Measurements from ENCODE around the gene YPEL1.
"Not testable (repeated sequence)": the region's sequence is repeated elsewhere in the genome, so short reads cannot be mapped to it uniquely, and the experiment has no call there.

The YPEL1 gene

DNA sequence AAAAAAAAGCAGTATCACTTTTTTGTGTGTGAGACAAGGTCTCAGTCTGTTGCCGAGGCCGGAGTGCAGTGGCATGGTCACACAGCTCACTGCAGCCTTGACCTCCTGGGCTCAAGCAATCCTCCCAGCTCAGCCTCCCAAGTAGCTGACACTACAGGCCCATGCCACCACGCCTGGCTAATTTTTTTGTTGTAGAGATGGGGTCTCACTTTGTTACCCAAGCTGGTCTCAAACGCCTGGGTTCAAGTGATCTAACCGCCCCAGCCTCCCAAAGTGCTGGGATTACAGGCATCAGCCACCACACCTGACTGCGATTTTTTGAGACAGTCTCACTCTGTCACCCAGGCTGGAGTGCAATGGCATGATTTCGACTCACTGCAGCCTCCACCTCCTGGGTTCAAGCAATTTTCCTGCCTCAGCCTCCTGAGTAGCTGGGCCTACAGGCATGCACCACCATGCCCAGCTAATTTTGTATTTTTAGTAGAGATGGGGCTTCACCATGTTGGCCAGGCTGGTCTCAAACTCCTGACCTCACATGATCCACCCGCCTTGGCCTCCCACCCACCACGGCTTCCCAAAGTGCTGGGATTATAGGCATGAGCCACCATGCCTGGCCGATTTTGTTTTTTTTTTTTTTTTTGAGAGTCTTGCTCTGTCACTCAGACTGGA is 15.3 kb downstream of the YPEL1 start:
- DNase-seq: not testable (repeated sequence)

DNA sequence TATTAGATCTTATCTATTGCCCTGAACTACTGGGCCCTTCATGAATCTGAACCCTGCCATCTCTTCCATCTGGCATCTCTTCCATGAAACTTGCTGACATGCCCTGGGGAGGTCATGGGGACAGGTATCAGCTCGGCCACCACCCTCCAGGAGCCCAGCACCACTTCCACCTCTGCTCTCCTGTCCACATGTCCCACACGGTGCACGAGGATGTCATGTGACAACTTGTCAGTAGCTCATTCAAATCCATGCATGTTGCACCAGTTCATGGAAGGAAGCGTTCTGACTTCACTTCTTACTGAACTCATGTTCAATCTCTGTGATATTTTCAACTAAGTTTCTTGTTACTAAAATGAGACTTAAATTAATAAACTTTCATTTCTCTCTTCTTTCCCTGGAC is 16.6 kb downstream of the YPEL1 start:
- no peak for DNase-seq

GRCh38 chr22:21718499-21718898 is 17.1 kb downstream of the YPEL1 start:
- no peak for DNase-seq

DNA sequence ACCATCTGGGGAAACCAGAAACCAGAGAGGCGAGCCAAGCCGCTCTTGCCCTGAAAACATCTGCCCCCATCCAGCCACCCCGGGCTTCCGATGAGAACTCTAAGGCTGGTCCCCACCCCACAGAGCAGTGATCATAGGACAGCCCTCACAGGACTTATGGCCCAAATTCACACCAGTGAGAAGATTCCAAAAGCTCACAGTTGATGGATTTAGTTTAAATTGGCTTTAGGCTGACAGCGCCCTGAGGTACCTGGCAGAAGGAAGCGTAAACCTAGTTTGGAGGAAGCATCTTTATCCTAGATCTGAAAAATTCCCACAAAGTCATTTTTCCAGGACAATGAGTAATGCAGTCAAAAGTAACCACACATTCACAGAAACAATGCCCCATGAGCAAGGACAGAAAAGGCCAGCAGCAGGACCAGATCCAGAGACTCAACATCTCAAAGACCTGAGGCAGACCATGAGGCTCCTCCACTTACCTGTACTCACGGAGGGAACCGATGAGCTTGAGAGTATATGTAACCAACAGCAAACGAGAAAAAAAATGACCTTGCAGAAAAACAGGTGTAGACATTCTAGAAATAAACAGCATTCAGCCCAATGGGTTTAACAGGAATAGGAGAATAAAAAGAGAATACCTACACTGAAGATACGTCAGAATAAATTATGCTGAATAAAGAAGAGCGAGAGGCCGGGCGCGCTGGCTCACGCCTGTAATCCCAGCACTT is 19.0 kb downstream of the YPEL1 start:
- not testable (repeated sequence) for DNase-seq

DNA sequence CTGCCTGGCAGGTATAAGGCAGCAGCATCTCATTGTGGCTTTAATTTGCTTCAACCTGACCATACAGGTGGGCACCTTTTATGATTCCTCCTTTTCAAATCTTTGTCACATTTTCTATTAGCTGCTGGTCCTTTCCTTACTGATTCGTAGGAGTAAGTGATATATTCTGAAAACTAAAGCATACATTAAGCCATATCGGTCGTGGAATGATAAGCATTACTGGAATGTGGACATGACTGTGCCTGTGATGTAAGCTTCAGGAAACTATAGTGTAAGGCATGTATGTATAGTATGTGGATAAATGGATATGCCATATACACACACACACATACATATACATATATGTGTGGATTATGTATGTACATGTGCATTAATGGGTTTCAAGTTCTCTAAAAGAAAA is 20.8 kb downstream of the YPEL1 start:
- no peak for DNase-seq

GRCh38 chr22:21714059-21714770 is 21.4 kb downstream of the YPEL1 start:
- no peak for DNase-seq

GRCh38 chr22:21713428-21714058 is 22.1 kb downstream of the YPEL1 start:
- no peak for DNase-seq

- peak; percentile 55 for DNase-seq
These were observed 22.7 kb downstream of the YPEL1 start for GRCh38 chr22:21712751-21713427.

DNA sequence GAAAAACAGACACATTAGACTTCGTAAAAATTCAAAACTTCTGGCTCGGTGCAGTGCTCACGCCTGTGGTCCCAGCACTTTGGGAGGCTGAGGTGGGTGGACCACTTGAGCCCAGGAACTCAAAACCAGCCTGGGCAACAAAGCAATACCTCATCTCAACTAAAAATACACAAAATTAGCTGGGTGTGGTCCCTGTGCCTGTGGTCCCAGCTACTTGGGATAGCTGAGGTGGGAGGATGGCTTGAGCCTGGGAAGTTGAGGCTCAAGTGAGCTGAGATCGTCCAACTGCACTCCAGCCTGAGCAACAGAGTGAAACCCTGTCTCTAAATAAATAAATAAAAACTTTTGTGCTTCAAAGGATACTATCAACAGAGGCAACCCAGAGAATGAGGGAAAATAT is 23.7 kb downstream of the YPEL1 start:
- no peak for DNase-seq

DNA sequence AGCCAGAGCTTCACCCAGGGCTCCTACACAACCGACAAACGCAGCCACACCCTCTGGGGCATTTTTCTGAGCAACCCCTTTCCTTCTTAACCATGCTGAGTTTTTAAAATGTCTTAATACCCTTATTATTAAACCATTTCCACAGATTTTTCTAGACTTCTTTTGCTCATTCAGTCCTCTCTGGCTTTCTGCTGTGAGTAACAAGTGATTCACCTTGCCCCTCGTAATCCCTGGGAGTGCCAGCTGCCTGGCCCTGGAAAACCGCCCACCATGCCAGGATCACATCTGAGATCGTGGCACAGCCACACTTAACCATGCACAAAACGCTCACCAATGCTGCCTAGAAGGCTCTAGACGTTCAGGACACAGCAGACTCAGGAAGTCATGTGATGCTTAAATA is 25.4 kb downstream of the YPEL1 start:
- no peak for DNase-seq

DNA sequence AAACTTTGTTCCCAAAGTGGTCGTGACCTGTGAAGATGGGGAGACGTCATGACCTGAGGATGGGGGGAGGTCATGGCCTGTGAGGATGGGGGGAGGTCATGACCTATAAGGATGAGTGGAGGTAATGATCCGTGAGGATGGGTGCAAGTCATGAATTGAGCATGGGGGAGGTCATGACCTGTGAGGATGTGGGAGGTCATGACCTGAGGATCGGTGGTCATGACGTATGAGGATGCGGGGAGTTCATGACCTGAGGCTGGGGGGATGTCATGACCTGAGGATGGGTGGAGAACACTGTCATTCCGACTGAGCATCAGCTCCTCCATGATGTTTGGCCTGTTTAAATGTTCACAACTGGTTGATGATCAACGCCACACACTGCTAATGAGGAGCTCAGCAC is 25.9 kb downstream of the YPEL1 start:
- no peak for DNase-seq

DNA sequence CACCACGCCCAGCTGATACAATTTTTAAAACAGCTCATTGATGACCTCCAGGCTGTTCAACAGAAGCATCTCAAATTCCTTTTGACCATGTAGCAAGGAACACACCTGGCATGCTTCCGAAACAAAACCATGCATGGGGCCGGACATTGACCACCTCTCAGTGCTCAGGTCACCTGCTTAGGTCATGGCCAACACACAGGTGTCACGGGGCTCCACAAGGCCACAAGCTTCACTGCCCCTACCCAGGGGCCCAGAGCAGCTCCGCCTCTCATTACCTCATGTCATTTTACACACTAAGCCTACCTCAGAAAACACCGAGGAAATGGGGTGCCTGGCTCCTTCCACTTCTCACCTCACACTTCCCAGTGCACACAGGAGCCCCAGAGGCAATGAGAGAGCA is 26.6 kb downstream of the YPEL1 start:
- no peak for DNase-seq

- no peak for DNase-seq
These were observed 27.9 kb downstream of the YPEL1 start for GRCh38 chr22:21707677-21708076.

- no peak for DNase-seq
These were observed 31.8 kb downstream of the YPEL1 start for GRCh38 chr22:21703684-21704316.

DNA sequence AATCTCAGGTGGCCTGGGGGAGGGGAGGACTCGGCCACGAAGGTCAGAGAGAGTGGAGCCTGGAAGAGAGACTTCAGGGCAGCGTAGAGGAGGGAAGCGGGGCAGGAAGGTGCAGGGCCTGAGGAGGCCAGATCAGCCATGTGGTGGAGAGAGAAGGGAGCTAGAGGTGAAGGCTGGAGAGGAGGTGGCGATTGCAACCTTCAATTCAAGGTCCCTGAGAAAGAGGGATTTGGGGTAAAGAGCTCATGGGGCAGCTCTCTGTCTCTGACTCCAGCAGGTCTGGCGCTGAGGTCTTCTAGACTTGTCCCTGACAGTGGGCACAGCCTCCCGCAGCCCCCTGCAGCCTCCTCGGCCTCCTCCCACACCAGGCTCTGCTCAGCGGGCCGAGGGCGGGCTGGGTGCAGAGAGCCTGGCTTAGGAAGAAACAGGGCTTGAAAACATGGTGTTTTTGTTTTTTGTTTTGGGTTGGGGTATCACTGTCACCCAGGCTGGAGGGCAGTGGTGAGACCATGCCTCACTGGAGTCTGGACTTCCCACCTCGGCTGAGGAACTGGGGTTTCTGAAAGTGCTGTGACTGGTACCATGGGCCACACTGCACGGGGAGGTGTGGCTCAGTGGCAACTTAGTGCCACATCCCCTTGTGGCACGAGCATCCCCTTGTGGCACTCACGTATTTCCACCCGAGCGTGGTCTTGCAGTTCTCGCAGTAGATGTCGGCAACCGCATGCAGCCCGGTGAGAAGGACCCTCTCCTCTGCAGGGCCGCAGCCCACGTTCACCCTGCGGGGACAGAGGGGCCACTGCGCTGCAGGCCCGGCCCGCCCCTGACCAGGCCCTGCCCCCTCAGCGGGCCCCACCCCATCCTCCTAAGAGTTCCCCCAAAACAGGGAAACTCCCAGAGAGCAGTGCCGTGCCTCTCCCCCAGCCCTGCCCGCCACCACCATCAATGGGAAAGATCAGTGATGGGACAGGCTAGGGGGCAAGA is 32.6 kb downstream of the YPEL1 start:
- DNase-seq: no peak

DNA sequence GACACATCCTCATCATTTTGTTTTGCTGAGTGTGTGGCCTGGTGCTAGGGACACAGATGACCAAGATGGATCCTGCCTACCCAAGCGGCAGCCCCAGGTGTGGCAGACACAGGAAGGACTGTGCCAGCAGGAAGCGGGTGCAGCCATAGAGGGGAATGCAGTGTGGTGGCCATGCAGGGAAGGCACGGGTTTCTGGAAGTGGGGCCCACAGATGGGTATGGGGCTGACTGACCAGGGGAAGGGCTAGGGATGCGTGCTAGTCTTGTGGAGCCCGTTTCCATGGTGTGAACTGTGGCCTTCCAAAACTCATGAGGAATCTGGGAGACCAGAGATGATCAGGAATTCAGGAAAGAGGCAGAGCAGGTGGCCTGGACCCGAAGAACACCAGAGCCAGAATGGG is 33.5 kb downstream of the YPEL1 start:
- DNase-seq: no peak

- no peak for DNase-seq
These were observed 34.1 kb downstream of the YPEL1 start for GRCh38 chr22:21701384-21701971.

DNA sequence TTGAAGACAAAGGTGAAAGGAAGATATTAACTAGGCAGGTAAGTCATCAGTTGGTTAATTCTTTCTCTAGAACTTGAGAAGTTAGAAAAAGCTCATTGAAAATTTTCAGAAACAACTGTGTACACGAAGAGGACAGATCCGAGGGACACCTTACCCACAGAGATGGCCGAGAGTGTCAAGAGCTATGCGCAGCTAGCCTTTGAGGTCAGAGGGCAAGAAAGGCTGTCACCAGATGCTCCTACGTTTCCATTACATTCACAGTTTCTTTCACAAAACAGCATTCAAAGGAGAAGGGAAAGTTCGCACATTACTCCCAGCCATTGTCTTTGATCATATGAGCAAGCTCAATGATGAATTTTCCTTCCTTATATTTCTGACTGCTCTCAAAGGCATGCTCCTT is 34.8 kb downstream of the YPEL1 start:
- DNase-seq: no peak

DNA sequence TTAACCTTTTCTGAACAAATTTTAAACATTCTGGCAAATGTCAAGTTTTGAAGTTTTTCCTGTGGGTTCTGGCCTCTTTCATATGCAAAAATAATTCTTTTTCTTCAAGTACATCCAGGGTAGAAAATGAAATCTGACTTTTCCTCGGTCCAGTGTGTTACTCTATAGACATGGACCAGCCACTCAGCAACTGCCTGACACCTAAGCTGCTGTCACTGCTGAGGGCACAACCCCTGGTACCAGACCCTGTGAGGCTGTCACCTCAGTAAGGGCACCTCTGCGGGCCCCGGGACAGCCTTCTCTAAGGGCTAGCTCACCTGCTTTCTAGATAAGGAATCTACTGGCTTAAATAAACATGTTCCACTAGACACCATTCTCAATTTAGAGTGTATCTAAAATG is 36.0 kb downstream of the YPEL1 start:
- no peak for DNase-seq

DNA sequence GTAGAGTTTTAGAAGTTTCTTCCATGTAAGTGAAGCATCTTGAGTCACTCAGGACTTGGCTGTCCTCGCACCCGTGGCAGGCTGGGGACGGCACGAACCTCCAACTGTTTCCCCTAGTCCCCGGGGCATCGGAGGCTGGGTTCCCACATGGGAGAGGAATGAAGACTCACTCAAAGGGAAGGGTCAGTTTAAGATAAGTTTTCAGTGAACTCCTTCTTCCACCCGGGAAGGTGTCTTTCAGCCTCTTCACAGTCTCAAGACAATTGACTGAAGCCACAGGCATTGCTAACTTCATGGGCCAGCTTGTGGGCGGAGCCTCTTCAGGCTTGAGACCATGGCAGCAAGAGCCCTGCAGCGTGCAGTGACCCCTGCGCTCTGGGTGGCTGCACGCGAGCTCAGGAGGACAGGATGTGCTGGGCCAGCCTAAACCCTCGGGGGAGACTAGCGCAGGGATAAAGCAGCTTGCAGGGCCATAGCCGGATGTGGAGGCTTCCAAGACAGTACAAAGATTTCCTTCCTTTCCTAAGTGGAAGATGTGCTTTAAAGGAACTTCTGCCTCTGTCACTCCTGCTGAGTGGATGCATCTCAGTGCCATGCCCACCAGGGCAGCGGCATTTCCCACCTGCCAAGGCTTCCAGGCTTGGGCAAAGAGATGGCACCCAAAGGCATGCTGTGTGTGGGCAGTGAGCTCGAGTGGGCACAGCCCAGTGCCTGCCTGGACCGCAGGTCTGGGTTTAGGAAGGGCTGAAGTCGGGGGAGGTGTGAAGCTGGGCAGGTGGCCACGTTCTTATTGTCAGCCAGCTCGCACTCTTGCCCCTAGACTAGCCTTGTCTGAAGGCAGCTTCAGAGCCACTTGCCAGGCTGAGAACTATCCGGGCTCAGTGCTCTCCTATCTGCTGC is 36.9 kb downstream of the YPEL1 start:
- no peak for DNase-seq
